ENCODE measurements around the gene SLC35F1.

Gene SLC35F1

GRCh38 chr6:118122801-118123200, 215.7 kb downstream of the SLC35F1 start:
- DNase-seq (ENCODE audit: low spot score) = no peak

DNA sequence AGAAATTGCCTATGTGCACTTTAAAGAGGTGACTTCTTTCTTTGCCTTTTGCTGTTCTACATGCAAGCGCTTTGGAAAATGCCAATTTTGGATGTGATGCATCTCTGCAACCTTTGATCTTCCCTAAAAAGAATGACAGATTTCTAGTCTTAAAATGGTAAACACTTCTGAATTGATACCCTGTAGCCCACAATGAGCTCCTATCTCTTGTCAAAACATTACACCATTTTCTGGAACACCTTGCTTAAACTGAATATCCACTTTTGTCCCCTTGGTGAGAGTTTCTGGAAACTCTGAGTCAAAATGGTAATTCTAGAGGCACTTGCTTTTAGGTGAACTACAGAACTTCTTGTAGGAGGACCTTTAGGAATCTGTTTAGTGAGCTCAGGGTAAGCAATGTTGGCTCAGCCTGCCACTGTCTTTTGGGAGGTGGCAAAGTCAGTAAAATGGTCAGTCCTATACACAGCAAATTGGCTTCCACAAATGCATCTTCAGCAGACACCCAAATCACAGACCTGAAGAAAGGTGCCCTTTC, 216.5 kb downstream of the SLC35F1 start:
- DNase-seq (ENCODE audit: low spot score) = no peak

DNA sequence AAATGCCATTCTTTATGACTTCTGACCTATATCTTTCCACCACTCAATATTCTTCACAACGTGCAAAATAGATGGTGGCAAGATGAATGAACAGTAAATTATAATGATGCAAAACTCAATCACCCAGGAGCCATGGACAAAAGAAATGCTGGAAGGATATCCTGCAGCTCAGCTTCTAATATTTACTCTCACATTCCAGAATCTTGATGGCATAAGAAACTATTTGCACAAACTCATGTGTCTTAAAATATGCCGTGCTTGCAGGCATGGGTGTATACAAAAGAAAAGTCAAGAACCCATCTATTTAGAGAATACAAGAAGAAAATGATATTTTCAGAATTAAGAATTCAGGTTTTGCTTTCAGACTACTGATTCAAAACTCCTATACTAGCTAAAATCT, 217.8 kb downstream of the SLC35F1 start:
- DNase-seq (ENCODE audit: low spot score) = no peak

- no peak for DNase-seq (ENCODE audit: low spot score)
These were observed 221.7 kb downstream of the SLC35F1 start for GRCh38 chr6:118128755-118129154.

DNA sequence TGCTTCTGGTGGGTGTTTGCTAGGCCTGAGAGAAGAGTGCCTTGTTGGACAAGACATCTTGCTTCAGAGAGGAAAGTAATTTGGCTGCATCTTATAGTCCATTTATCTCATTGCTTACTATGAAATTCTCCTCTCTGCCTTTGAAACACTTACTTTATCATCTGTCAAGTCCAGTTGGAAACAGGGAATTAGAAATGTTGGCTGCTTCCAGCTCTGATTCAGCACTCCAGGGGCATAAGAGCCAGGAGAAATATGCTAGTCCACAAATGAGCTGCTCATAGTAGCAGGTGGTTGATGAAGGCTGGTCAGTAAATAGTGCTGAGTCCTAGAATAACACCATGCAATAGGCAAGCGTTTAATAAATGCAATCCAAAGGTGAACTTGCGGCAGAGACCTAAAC, 227.1 kb downstream of the SLC35F1 start:
- no peak for DNase-seq (ENCODE audit: low spot score)

GRCh38 chr6:118134736-118135135, 227.7 kb downstream of the SLC35F1 start:
- DNase-seq (ENCODE audit: low spot score) = no peak

DNA sequence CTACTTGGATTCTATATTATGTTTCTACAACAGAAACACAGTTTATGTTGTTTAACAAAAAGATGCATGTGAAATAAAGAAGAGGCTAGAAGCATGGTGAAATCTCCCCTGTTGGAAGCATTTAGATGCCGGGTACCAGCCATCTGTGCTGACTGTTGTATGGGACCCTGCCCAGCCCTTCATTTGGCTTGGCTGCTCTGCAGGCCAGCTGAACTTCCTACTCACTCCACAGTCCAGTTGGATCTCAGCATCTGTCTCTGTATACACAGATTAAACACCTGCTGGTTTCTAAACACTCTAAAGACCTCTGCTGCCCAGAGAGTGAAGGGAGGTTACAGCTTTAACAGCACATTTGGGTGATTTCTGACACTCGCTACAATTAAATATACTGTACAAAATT, 228.3 kb downstream of the SLC35F1 start:
- DNase-seq (ENCODE audit: low spot score) = peak; percentile 7

- no peak for DNase-seq (ENCODE audit: low spot score)
These were observed 234.1 kb downstream of the SLC35F1 start for GRCh38 chr6:118141211-118141610.

- DNase-seq (ENCODE audit: low spot score) = no peak
These were observed 239.5 kb downstream of the SLC35F1 start for GRCh38 chr6:118146584-118146983.

GRCh38 chr6:118147511-118147910, 240.4 kb downstream of the SLC35F1 start:
- no peak for DNase-seq (ENCODE audit: low spot score)

GRCh38 chr6:118148561-118148960, 241.5 kb downstream of the SLC35F1 start:
- DNase-seq (ENCODE audit: low spot score) = no peak

GRCh38 chr6:118152524-118152923, 245.5 kb downstream of the SLC35F1 start:
- DNase-seq (ENCODE audit: low spot score) = no peak

DNA sequence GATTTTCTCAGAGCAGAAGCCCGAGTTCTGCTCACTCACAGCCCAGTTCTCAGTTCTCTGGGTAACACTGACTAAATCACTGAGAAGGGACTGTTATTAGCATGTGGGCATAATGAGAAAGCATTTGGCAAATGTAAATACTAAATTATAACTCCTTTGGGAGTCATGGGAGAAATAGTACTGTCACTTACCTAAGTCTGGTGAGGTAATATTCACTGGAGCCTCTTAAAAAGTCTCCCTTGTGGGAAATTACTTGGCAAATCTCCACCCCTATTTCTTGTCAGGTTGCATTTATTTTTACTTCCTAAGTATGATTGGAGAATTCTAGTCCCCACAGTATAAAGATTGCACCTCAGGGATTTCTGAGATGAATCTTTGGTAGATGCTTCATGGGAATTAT, 254.3 kb downstream of the SLC35F1 start:
- DNase-seq (ENCODE audit: low spot score) = no peak

DNA sequence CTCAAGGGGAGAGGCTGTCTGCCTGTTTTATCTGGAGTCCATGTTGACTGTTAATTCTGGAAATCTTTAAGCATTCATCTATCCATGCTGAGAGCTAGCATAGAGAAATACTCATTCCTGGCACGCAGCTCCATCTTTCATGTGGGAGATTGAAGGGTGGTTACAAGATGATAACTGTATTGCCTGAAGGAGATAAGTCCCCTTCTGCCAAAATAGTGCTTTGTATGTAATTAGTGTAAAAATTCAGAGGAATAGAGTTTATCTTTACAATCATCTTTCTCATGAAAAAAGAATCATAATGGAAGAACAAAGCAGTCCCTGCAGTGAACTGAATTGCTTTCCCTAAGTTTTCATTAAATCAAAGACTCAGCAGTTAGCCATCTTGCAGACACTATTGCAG, 256.5 kb downstream of the SLC35F1 start:
- DNase-seq (ENCODE audit: low spot score) = no peak

DNA sequence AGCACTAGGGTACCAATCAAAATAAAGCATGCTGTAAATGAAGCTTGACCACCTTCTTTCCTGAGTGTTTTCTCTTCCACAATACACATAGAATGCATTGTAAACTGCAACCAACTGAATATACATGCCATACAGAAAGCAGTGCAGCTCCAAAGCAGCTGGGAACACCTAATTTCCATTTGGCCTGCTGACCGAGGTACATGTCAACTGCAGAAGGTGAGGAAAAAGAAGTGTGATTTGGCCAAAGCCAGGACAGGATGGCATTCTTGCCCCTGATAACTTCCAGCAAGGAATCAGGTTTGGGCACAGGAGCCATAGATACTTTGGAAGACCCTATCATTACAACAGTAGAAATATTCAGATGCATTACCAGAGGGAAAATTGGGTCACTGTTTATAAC, 258.4 kb downstream of the SLC35F1 start:
- DNase-seq (ENCODE audit: low spot score) = no peak

DNA sequence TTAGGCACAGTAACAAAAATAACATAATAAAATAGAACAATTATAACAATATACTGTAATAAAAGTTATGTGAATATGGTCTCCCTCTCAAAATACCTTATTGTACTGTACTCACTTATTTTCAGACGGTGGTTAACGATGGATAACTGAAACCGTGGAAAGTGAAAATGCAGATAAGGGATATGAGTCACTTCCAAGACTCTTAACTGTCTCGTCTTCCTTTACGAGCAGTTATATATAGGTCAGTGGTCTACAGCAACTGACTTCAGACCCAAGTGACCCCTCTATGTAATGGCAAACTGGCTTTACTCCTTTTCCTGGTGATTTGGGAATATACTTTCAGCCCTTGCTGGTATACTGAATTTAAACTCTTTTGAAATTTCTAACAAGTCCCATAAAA, 261.4 kb downstream of the SLC35F1 start:
- no peak for DNase-seq (ENCODE audit: low spot score)

DNA sequence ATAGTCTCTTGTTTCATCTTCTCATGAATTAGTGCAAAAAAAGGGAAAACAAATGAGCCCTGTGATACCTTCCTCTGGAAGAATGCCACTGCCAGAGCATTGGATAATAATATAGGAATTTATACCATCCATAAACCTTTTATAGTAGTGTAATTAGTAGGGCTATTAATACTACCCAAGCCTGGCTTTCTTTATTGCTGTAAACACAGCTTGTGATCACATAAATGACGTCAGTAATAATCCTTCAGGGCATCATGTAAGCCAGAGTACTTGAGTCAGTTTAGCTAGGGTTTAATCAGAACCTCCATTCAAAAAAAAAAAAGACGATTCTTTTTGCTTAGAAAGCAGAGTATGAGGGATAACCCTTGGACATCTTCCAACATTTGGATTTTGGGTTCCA, 264.8 kb downstream of the SLC35F1 start:
- no peak for DNase-seq (ENCODE audit: low spot score)

- no peak for DNase-seq (ENCODE audit: low spot score)
These were observed 267.0 kb downstream of the SLC35F1 start for GRCh38 chr6:118174071-118174470.

- DNase-seq (ENCODE audit: low spot score) = no peak
These were observed 270.7 kb downstream of the SLC35F1 start for GRCh38 chr6:118177720-118178119.

- DNase-seq (ENCODE audit: low spot score) = no peak
These were observed 272.0 kb downstream of the SLC35F1 start for GRCh38 chr6:118179048-118179447.

- DNase-seq (ENCODE audit: low spot score) = no peak
These were observed 279.9 kb downstream of the SLC35F1 start for GRCh38 chr6:118186672-118187567.

DNA sequence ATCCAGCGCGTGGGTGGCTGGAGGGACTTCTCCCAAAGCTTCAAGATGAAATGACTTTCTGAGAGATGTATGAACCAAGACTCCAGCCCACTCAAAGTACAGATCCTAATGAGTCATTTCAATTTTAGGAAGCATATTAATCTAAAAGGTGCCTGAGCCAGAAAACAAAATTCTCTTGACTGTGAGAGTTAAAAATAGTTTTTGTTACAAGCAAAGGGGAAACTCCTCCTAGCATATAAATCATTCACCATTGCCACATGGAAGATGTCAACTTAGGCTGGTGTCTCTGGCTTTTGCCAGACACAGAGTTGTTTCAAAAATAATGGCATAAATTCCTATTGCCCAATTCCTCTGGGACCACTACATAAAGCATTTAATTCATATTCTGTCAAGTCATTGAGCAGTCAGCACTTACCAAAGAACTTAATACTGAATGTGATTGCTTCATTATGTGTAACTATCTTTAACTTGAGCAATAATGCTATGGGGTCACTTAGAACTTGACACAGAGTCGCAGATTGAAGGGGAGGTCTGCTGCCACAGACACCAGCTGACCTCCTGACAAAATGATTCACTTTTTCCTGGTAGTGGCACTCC, 280.6 kb downstream of the SLC35F1 start:
- no peak for DNase-seq (ENCODE audit: low spot score)

DNA sequence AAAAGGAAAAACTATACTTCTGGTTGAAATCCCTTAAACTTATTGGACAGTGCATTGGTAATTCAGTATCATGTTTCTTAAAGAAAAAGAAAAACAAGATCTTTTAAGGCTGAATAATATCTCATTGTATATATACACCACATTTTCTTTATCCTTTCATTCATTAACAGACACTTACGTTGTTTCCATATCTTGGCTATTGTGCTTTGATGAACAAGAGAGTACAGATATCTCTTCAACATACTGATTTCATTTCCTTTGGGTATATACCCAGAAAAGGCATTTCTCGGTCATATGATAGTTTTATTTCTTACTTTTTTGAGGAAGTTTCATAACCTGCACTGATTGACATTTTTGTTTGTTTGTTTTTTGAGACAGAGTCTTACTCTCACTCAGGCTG, 281.5 kb downstream of the SLC35F1 start:
- DNase-seq (ENCODE audit: low spot score) = no peak
